AML-193 (cell line): ENCODE data around the gene SORCS3.

Source experiments
- DNase-seq, 2 experiments: peaks; one replicate each; lab custom pipeline; 2025; lab: John Stamatoyannopoulos, UW

The SORCS3 gene

DNA sequence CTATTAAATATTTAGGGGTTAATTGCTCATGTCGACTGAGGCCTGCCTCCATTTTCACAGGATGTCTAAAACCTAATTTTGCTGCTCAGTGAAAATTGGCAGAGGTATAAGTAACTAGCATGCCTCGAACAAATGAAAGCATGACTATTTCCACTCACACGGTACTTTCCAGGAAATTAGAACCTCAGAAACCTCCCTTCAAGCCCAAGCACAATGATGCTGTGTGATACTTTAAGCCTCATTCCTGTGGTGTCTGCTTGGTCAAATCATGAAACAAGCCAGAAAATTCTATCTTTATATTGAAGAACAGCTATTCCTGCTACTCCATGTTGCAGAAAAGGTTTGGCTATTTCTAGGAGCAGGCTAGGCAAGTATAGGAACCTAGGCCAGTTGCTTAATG is 203.0 kb downstream of the SORCS3 start:
- no peak for DNase-seq

DNA sequence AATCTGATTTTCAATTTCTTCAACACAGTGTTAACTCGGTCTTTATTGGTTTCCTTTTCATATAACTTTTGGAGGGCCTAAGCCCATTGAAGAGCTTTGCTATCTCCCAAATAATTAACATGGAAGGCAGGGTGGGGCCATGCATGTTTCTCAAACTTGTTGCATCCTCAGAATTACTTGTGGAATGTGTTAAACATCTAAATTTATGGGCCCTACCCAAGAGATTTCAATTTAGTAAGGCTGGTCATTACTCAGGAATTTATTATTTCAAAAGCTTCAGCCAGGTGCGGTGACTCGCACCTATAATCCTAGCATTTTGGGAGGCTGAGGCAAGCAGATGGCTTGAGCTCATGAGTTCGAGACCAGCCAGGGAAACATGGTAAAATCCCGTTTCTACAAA is 208.9 kb downstream of the SORCS3 start:
- DNase-seq, result no peak

DNA sequence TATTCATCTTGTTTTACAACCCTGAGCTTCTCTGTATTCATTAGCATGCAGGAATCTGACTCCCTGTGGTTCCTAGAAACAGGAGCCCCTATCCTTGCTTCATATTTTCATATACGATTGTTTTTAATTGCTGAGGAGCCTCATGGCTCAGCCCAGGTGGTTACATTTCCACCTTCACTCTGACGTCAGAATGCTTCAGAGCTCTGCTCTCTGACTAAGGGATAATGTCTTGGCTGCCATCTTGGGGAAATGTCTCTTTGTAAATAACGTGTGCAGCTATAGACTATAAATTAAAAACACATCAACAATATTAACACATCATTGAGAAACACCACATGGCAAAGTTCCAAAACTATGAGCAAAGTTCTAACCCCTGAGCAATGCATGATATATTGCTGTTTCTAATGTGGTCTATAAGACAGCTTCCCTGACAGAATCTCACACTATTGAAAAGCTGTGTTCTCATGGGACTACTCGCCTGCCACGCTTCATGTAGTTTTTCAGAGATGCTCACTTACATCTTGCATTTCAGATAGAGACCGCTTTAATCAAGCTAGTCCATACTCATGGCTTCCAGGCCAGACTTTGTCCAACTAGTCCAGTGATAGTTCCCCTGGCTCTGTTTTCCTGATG is 227.0 kb downstream of the SORCS3 start:
- no peak for DNase-seq

DNA sequence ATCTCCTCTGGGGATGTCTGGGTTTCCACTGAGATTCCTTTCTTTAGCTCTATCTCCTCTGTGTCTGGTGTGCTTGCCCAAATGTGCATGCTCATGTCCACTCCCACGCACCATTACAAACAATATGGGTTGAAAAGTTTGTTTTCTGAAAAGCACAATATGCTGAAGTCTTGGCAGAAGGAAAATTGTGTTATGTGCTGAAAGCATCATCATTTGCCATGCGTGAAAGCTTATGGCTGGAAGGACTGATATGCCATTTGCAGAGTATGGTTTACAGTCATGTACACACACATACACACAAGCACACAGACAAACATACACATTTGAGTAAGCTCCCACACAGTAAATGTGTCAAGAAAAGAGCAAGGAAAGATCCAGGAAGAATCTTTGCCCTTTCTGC is 231.6 kb downstream of the SORCS3 start:
- no peak for DNase-seq

DNA sequence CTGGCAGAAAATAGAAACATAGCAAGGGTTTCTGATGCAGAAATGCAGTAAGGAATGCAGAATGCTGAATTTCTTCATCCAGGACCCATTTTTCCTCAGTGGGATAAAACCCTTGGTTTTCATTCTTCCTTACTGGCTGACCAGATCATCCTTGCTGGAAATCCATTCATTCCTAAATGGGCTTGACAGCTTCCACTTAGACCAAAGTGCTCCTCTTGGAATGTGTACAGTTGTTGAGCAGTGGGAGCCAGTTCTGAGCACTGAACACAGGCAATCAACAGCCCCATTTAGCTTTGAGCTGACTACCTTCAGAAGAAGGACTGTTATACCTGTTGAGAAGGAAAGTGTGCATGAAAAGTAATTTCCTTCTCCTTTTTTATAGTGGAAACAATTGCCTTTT is 232.1 kb downstream of the SORCS3 start:
- no peak for DNase-seq

DNA sequence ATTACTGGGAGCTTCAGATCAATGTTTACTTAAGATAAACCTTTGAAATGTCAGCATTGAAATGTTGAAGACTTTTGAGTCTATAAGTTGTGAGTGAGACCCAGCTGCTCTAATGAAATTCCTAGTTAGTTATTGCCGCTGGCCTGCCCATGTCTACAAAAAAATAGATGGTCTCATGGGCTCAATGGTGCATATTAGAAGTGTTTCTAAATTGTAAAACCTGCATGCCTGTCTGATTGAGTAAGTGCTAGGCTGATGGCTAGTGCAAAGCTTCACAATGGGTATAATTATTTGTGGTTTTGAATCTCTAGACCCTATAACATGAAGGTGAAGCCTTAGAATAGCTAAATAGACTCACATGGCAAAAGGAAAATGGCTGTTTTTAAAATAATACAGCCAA is 234.5 kb downstream of the SORCS3 start:
- DNase-seq, result no peak

DNA sequence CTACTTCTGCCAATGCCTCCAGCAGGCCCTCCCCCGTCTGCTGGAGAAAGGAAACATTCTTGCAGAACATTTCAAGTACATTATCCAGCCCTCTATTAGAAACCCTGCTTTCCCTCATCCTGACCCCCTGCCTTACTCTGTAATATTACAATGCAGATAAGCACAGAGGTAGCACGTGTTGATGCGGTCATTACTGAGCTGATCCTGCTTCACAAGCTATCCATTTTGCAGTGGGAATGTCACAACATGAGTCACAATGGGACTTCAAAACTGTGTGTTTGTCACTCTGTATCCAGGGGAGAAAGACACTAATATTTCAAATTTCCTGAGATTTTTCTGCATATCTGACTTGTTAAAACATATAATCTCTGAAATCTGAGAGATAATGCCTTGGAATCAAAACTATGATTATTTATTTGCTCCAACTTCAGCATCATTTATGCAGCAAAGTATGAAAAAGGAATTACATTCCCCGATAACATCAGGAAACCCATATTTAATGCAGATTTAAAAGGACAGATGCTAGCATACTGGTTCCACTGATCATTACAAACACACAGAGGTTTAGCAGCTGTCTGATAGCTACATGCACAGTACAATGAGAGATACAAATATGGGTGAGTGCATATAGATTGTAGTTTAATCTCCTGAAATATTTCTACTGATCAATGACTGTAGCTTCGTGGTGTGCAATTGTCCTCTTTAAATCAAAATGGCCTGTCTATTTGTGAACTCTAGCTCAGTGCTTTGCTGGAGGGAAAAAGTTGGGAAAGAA is 239.7 kb downstream of the SORCS3 start:
- DNase-seq, result no peak

DNA sequence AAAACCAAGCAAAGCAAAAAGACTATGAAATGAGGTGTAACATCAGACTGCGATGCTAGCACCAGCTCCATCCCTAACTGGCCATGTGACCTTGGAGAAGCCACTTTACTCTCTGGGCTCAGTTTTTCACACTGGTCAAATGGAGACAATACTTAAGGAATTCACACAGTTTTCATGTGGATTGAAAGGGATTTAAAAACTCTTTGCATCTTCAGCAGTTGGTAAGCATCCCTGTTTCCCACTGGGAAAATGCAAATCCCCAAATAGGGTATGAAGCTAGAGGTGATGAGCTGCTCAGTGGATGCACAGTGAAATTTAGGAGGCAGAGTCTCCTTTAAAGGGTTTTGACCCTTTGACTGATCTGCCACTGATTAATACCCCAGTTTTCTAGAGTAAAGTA is 240.7 kb downstream of the SORCS3 start:
- no peak for DNase-seq

DNA sequence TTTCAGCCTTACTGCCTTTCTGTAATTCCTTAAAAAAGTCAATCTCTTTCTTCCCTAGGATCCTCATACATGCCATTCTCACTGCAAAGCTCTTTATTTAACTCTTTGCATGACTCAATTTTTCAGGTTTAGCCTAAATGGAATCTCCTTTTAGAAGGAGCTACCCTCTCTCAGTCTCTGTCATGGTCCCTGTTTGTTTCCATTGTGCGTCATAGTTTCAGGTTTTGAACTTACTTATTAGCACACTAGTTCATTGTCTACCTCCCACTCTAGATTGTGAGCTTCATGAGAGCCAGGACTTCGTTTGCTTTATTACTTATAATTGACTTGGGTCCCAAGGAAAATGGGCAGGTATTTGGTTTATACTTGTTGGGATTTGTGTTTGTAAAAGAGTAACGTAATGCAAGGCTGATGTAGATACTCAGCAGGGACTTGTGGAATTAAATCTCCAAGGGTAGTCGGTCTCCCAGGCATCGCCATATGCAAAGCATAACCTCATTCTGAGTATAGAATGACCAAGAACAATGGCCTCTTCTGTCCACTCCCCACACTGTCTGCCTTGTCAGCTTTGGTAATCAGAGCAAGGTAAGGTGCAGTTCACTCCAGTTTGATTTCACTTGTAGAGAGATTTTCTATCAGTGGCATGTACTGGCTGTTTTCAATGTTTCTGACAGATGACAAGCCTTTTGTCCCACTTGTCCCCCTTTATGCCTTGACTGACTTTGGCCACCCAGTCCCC is 252.0 kb downstream of the SORCS3 start:
- no peak for DNase-seq

DNA sequence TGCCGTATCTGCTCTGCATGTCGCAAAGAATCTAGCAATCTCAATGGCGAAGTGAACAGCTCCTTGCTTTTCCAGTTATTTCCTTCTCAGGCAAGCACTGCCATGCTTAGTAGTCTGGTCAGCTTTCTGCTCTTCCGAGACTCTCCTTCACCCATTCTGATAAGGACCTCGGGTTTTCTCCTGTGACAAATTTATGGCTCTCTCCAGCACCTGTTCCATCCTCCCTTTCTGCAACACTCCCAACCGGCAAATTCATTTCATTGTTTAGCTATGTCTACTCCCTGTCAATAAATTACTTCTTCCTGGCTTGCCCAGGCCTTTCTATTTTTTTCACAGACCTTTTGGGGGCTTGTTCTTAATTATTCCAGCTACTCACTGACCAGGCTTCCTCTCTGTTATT is 252.6 kb downstream of the SORCS3 start:
- no peak for DNase-seq

DNA sequence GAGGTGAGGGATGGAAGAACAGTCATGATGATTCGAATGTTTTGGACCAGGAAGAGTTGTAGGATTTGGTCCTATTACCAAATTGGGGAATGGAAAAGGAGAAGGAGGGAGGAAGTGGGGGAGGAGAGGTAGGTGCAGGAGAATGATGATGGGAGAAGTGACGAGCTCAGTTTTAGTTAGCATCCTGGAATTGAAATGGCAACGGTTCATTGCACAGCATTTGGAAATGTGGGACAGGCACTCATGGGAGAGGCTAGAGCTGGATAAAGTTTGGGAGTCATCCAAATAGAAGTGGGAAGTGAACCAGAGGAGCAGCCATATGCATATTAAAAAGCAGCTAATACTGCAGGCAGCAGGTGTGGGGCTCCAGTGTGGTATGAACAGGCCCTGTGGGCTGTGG is 253.6 kb downstream of the SORCS3 start:
- no peak for DNase-seq

DNA sequence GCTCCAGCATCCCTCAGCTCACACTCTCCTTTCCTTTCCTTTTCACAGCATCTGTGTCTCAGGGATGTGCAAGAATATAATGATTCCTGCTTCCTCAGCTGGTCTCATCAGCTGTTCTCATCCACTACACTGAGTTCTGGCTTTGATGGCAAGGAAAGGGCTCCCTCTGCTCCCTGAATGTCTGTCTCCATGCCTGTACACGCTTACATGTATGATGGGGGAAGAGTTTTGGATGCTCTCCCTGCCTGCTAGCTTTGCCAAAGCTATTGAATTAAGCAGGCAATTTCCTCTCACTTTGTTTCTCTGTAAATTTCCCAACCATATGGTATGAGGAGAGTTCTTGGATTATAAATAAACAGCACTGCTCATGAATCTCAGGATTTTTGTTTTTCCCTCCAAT is 254.5 kb downstream of the SORCS3 start:
- no peak for DNase-seq

DNA sequence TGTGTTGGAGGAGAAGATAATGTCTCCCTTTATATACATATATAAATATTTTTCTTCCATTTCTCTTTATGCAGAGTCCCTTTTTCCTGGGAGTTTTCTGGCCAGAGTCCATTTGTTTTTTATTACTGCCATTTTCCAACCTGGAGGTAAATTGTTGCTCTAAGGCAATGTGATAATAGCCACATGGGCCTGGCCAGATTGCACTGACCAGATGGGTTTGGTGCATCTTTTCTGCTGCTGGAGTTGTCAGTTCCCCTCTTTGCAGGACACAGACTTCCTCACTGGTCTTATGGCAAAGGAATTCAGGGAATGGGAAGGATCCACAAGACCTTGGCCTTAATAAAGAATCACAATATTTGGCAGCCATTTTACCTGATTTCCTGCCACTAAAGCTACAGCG is 254.9 kb downstream of the SORCS3 start:
- no peak for DNase-seq

DNA sequence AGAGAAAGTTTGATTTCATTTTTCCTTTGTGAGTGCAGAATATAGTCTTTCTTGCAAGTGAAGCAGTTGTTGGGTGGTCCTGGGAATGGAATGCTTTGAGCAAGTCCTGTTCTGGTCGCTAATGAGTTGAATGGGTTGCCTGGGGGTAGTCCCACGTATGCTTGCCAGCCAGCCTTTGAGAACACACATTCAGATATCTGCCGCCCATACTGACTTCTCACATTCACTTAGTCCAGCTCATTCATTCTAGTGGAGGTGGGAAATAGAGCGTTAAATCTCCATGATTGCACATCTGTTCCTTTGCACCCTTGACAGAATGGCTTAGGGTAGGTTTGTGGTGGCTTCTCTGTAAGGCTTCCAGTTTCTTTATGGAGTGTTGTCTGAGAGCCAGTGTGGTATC is 256.6 kb downstream of the SORCS3 start:
- DNase-seq, result no peak

DNA sequence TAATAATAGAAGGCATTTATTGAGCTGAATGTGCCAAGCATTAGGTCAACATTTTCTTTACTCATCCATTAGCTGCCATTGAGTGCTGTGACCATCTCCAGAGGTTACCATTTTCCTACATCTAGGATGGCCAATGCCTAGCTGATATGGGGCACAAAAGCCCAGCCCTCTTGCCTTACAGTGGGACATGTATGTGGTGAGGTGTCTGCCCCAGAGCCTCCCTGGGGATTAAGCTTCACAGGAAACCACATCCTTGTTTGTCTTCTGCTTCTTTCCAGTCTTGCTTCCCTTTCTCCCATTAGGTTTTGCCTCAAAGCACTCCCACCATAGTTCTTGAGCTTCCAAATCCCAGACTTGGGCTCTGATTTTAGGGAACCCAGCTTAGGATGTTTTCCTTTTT is 258.7 kb downstream of the SORCS3 start:
- DNase-seq, result no peak

DNA sequence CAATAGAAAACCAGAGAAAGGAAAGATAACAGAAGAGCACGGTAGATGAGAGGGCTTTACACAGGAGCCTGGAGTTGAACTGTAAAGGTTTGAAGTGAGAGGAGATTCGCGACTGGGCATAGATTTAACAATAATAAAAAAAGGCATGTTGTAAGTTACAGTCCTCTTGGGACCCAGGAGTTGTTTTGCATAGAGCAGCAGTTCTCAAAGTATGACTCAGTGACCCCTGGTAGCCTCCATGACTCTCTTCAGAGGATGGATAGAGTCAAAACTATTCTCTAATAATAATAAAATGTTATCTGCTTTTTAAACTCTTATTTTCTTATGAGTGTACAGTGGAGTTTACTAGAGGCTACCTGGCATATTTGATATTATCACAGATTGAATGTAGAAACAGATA is 262.3 kb downstream of the SORCS3 start:
- DNase-seq, result no peak

DNA sequence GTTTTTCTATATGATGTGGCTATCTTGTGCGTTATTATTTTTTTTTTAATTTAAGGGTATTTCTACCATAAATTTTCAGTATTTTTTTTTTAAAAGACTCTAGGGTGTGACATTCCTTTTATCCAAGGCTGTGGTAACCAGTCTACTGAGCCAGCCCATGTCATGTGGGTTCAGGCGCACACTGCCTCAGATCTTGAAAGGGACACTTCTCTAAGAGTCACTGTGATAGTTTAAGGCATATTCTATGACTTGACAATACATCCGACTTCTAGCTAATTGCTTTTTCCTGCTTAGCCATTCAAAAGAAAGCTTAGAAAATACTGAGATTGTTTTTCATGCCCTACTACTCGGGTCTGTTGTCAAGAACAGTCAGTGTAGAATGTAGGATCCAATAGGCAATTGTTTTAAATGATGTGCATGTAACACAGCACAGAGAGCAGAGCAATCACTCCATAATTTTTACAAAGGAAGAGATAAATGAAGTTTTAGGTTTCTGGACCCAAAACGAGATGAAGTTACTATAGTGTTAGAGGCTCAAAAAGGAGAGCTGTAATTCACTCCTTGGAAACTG is 263.7 kb downstream of the SORCS3 start:
- DNase-seq, result no peak

DNA sequence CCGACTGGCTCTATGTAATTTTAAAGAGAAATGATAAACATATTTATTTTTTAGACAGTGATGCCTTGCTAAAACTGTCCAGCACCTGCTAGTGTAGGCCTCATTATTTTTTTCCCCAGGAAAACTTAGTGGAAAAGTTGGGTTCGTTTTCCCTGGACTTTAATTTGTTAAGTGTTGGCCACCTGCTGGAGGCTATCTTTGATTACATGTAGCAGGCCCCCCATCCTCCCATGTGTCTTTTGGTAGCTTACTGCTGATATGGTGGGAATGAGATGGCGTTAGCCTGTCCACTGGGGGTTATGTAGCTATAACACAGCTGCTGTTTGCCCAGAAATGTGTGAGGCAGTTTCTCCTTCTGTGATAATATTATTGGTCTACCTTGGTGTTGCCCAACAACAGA is 265.0 kb downstream of the SORCS3 start:
- DNase-seq, result no peak

DNA sequence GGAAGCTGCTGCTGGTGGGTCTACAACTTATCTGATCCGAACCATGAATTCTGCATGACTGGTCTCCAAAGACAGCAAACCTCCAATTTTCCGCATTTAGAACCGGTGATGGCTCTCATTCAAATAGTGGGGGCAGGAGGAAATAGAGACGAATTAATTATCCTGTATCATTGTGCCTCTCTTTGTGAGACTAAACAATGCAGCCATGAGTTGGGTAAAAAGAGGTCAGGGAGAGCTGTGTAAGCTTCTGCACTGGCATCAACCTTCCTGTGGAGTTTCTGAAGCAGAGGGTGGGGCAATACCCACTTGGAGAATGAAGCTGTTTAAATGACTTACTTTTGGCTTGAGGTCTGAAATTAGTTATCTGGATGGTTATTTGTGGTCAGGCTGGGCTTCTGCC is 266.4 kb downstream of the SORCS3 start:
- no peak for DNase-seq

DNA sequence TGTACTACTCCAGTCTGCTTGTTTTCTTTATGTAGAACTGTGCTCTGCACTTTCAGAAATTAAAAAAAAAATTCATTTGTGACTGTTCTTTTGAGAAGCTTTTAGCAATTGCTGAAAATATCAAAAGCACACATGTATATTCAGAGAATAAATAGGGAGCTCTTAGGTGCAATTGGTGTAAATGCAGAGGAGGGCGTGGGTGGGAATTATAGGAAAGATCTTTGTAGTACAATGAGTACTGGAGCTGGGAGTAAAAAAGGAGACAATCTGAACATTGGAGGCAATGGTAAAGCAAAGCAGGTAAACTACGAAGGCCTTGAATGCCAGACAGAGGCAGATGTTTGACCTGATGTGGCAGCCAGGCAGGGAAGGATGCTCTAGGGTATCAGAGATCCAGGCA is 267.5 kb downstream of the SORCS3 start:
- no peak for DNase-seq

DNA sequence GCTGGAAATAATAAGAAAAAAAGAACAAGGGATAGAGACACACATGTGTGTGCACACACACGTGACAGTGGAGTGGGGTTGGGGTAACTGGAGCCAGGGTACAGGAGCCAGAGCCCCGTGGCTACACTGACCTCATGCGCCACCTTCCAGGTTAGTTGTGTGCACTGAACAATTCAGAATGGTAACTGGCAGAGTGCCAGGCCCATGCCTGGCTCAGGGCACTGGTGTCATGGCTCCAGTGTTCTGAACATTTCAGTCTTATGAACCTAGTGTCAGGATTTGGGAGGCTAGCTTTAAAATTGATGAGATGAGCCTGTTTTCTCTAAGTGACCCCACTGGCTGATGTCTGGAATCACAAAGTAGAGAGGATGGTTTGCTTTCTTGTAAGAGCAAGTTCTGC is 269.6 kb downstream of the SORCS3 start:
- no peak for DNase-seq

DNA sequence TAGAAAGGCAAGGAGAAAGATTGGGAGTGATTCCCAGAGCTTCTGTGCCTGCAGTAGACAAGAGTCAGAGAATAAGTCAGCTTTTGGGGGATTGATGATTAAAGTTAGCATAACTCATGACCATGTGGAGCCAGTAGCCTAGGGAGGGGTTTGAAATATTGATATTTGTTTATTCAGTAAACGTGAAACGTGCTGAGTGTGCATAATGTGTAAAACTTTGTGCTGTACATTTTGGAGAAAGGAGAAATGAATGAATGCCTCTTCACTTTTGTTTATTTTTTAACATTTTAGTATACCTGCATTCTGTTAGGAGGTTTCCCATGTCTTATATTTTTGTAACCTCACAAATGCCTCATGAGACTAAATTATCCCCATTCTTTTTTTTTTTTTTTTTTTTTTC is 272.3 kb downstream of the SORCS3 start:
- no peak for DNase-seq

DNA sequence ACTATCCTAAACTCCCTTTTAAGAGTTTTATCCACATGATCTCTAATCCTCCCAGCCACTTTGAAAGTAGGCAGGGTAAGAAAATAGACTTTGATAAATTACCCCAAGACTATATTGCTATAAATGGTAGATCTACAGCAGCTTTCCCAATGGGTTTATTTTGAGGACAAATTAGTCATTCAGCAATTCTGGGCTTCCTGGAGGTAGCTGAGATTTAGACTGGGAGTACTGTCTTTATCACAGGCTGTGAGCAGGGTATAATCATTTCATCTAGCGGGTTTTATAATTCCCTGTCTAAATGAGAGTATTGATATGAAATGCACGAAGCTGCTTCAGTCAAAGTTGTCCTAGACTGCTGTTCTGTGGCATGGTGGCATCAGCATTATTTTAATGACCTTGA is 279.4 kb downstream of the SORCS3 start:
- no peak for DNase-seq
